WTC11 (cell line): ENCODE data around the gene RELCH. TPM values are rescaled to one million over a fixed set of nuclear protein-coding genes. Genes with fewer than 3 reads are reported as not detected.

Experiments
- ATAC-seq: fragments of 200-7000 bp; cut with Tn5 transposase; 2 replicates; pipeline ENCODE4 v1.10.0; 2021; ENCODE audit warnings: mild to moderate bottlenecking, moderate library complexity
- CTCF ChIA-PET: fragments of 300-600 bp; sonication (Branson Sonifier 250); formaldehyde crosslinking; loops from one replicate; lab custom pipeline; 2021; ENCODE audit warnings: antibody characterized with exemption; lab: Charles Lee
- POLR2A ChIA-PET: fragments of 350-600 bp; sonication (Branson Sonifier 250); formaldehyde crosslinking; loops from one replicate; lab custom pipeline; 2021; ENCODE audit warnings: antibody characterized with exemption; lab: Charles Lee
- DNase-seq: peaks from one replicate; pipeline ENCODE4 v3.0.0; 2021; ENCODE audit warnings: low spot score
- H3K27ac Mint-ChIP-seq: 2 replicates; pipeline ENCODE4 v1.8.0; 2021; ENCODE audit warnings: mixed read lengths
- H3K27me3 Mint-ChIP-seq: 2 replicates; pipeline ENCODE4 v1.8.0; 2021; ENCODE audit warnings: low read depth, mild to moderate bottlenecking, moderate library complexity, mixed read lengths
- H3K36me3 Mint-ChIP-seq: 2 replicates; pipeline ENCODE4 v1.8.0; 2021; ENCODE audit warnings: mixed read lengths
- H3K4me1 Mint-ChIP-seq: 2 replicates; pipeline ENCODE4 v1.8.0; 2022; ENCODE audit warnings: mixed read lengths
- H3K4me3 Mint-ChIP-seq: 2 replicates; pipeline ENCODE4 v1.8.0; 2021; ENCODE audit warnings: mild to moderate bottlenecking, moderate library complexity, mixed read lengths
- H3K9me3 Mint-ChIP-seq: 2 replicates; pipeline ENCODE4 v1.8.0; 2021; ENCODE audit warnings: mixed read lengths
- CDX4 ChIP-seq: fragments of 250-450 bp; sonication (Bioruptor Pico); IDR thresholded peaks from 2 replicates; pipeline ENCODE4 v1.9.0; 2021; ENCODE audit warnings: moderate library complexity, mild to moderate bottlenecking, inconsistent platforms, borderline replicate concordance
- CREB1 ChIP-seq: sonication (generic); formaldehyde crosslinking; IDR thresholded peaks from 2 replicates; pipeline ENCODE4 v1.8.0; 2023; ENCODE audit warnings: mild to moderate bottlenecking, missing genetic modification reagents
- E2F5 ChIP-seq: sonication (generic); formaldehyde crosslinking; IDR thresholded peaks from 2 replicates; pipeline ENCODE4 v1.8.1; 2022; ENCODE audit warnings: mild to moderate bottlenecking, moderate library complexity, missing genetic modification reagents
- FOXJ3 ChIP-seq: sonication (generic); formaldehyde crosslinking; IDR thresholded peaks from 2 replicates; pipeline ENCODE4 v1.9.0; 2021; ENCODE audit warnings: missing genetic modification reagents, mild to moderate bottlenecking, borderline replicate concordance
- FOXP4 ChIP-seq: sonication (generic); formaldehyde crosslinking; IDR thresholded peaks from 2 replicates; pipeline ENCODE4 v1.8.0; 2022; ENCODE audit warnings: mild to moderate bottlenecking, missing genetic modification reagents
- GABPB1 ChIP-seq: sonication (generic); formaldehyde crosslinking; IDR thresholded peaks from 2 replicates; pipeline ENCODE4 v1.8.1; 2023; ENCODE audit warnings: mild to moderate bottlenecking, missing genetic modification reagents
- GRHL2 ChIP-seq: fragments of 250-450 bp; sonication (Bioruptor Pico); IDR thresholded peaks from 2 replicates; pipeline ENCODE4 v1.8.0; 2022; ENCODE audit warnings: mild to moderate bottlenecking, moderate library complexity; ENCODE audit not compliant: insufficient replicate concordance, severe bottlenecking
- HMGXB4 ChIP-seq: sonication (generic); formaldehyde crosslinking; IDR thresholded peaks from 2 replicates; pipeline ENCODE4 v1.8.1; 2023; ENCODE audit warnings: mild to moderate bottlenecking, moderate library complexity, missing genetic modification reagents
- JUN ChIP-seq: sonication (generic); formaldehyde crosslinking; IDR thresholded peaks from 2 replicates; pipeline ENCODE4 v1.8.0; 2023; ENCODE audit warnings: mild to moderate bottlenecking, missing genetic modification reagents
- MAX ChIP-seq: sonication (generic); formaldehyde crosslinking; IDR thresholded peaks from 2 replicates; pipeline ENCODE4 v1.8.0; 2022; ENCODE audit warnings: mild to moderate bottlenecking, missing genetic modification reagents
- MLX ChIP-seq: sonication (generic); formaldehyde crosslinking; IDR thresholded peaks from 2 replicates; pipeline ENCODE4 v1.8.1; 2023; ENCODE audit warnings: mild to moderate bottlenecking, missing genetic modification reagents, moderate library complexity
- MYBL2 ChIP-seq: sonication (generic); formaldehyde crosslinking; IDR thresholded peaks from 2 replicates; pipeline ENCODE4 v1.8.1; 2023; ENCODE audit warnings: mild to moderate bottlenecking, moderate library complexity, missing genetic modification reagents
- NFE2L1 ChIP-seq: sonication (generic); formaldehyde crosslinking; IDR thresholded peaks from 2 replicates; pipeline ENCODE4 v1.8.1; 2023; ENCODE audit warnings: missing genetic modification reagents
- PREB ChIP-seq: sonication (generic); formaldehyde crosslinking; IDR thresholded peaks from 2 replicates; pipeline ENCODE4 v1.8.1; 2022; ENCODE audit warnings: mild to moderate bottlenecking, missing genetic modification reagents, moderate library complexity, borderline replicate concordance
- RELA ChIP-seq: sonication (generic); formaldehyde crosslinking; IDR thresholded peaks from 2 replicates; pipeline ENCODE4 v1.8.1; 2022; ENCODE audit warnings: missing genetic modification reagents, mild to moderate bottlenecking, borderline replicate concordance
- SMAD4 ChIP-seq: sonication (generic); formaldehyde crosslinking; IDR thresholded peaks from 2 replicates; pipeline ENCODE4 v1.8.0; 2022; ENCODE audit warnings: mild to moderate bottlenecking, missing genetic modification reagents
- TEAD4 ChIP-seq: sonication (generic); formaldehyde crosslinking; IDR thresholded peaks from 2 replicates; pipeline ENCODE4 v1.8.0; 2022; ENCODE audit warnings: mild to moderate bottlenecking, missing genetic modification reagents
- USF2 ChIP-seq: sonication (generic); formaldehyde crosslinking; IDR thresholded peaks from 2 replicates; pipeline ENCODE4 v1.8.1; 2023; ENCODE audit warnings: mild to moderate bottlenecking, missing genetic modification reagents, moderate library complexity
- ZBTB21 ChIP-seq: sonication (generic); formaldehyde crosslinking; IDR thresholded peaks from 2 replicates; pipeline ENCODE4 v1.8.1; 2023; ENCODE audit warnings: mild to moderate bottlenecking, missing genetic modification reagents, borderline replicate concordance
- ZBTB43 ChIP-seq: sonication (generic); formaldehyde crosslinking; IDR thresholded peaks from 2 replicates; pipeline ENCODE4 v1.8.1; 2023; ENCODE audit warnings: mild to moderate bottlenecking, missing genetic modification reagents
- ZNF121 ChIP-seq: sonication (generic); formaldehyde crosslinking; IDR thresholded peaks from 2 replicates; pipeline ENCODE4 v1.8.0; 2023; ENCODE audit warnings: missing genetic modification reagents
- ZNF138 ChIP-seq: sonication (generic); formaldehyde crosslinking; conservative IDR thresholded peaks from 2 replicates; pipeline ENCODE4 v1.8.1; 2022; ENCODE audit warnings: mild to moderate bottlenecking, moderate library complexity, missing genetic modification reagents
- ZNF219 ChIP-seq: sonication (generic); formaldehyde crosslinking; IDR thresholded peaks from 2 replicates; pipeline ENCODE4 v1.8.0; 2023; ENCODE audit warnings: missing genetic modification reagents, mild to moderate bottlenecking, borderline replicate concordance
- ZNF317 ChIP-seq: sonication (generic); formaldehyde crosslinking; IDR thresholded peaks from 2 replicates; pipeline ENCODE4 v1.8.1; 2023; ENCODE audit warnings: low read depth, mild to moderate bottlenecking, moderate library complexity, missing genetic modification reagents, borderline replicate concordance
- ZNF416 ChIP-seq: fragments of 250-450 bp; sonication (Bioruptor Pico); IDR thresholded peaks from 2 replicates; pipeline ENCODE4 v1.9.0; 2021; ENCODE audit warnings: mild to moderate bottlenecking, inconsistent platforms
- total RNA-seq: library from RNA; stranded (reverse); gene quantifications from 3 replicates; pipeline ENCODE4 v1.2.3, GENCODE V29; 2021

Gene RELCH
- total RNA-seq, 1 experiment from 2014 or later = 30.2 TPM

- no peak overlapping the region for H3K4me3 Mint-ChIP-seq
- peaks cover 33% of the 10 kb centered on the region for H3K27me3 Mint-ChIP-seq
- no peak overlapping the region for H3K27ac Mint-ChIP-seq
- POLR2A ChIA-PET = no interaction called here
- DNase-seq = no peak
- H3K4me1 Mint-ChIP-seq = peaks cover 4% of the 10 kb centered on the region
- no peaks in the 10 kb centered on the region for H3K9me3 Mint-ChIP-seq
- CTCF ChIA-PET = no interaction called here
- TF ChIP-seq CREB1 (no peak), FOXJ3 (CRISPR knock-in tag) (no peak), CDX4 (no peak), ZNF317 (CRISPR knock-in tag) (no peak), MYBL2 (CRISPR knock-in tag) (no peak), E2F5 (CRISPR knock-in tag) (no peak), FOXP4 (CRISPR knock-in tag) (no peak), ZNF219 (no peak), TEAD4 (CRISPR knock-in tag) (no peak), ZBTB43 (no peak), PREB (CRISPR knock-in tag) (no peak)
- H3K36me3 Mint-ChIP-seq = no peaks in the 10 kb centered on the region
- ATAC-seq = no peak
These were observed 14.8 kb upstream of the RELCH start for GRCh38 chr18:62172298-62172697.

GRCh38 chr18:62175521-62175920 is 11.5 kb upstream of the RELCH start:
- Mint-ChIP-seq H3K4me1 (peaks cover 4% of the 10 kb centered on the region), H3K27me3 (peaks cover 30% of the 10 kb centered on the region), H3K9me3 (no peaks in the 10 kb centered on the region), H3K4me3 (no peak overlapping the region), H3K36me3 (no peaks in the 10 kb centered on the region), H3K27ac (no peak overlapping the region)
- TF ChIP-seq MAX (CRISPR knock-in tag) (no peak), GRHL2 (CRISPR knock-in tag) (no peak), JUN (CRISPR knock-in tag) (no peak), SMAD4 (CRISPR knock-in tag) (no peak), ZNF121 (no peak), GABPB1 (CRISPR knock-in tag) (no peak), MLX (CRISPR knock-in tag) (no peak), ZBTB43 (no peak), RELA (CRISPR knock-in tag) (no peak), ZNF416 (CRISPR knock-in tag) (no peak), TEAD4 (CRISPR knock-in tag) (no peak), ZBTB21 (CRISPR knock-in tag) (no peak), ZNF138 (CRISPR knock-in tag) (no peak), NFE2L1 (CRISPR knock-in tag) (no peak), USF2 (CRISPR knock-in tag) (no peak), HMGXB4 (CRISPR knock-in tag) (no peak)
- ATAC-seq = no peak
- ChIA-PET POLR2A (no interaction called here), CTCF (no interaction called here)
- DNase-seq = no peak
